PFSK-1 (cell line): ENCODE measurements around the gene HSDL1.

Experiments used
- POLR2AphosphoS5 ChIP-seq: IDR thresholded peaks from 2 replicates; pipeline ENCODE4 v1.6.1; 2012; ENCODE audit warnings: low read depth, mild to moderate bottlenecking, control low read depth, low read length, moderate library complexity
- SIN3A ChIP-seq: IDR thresholded peaks from 2 replicates; pipeline ENCODE4 v1.6.1; 2012; ENCODE audit warnings: mild to moderate bottlenecking, low read length, moderate library complexity, borderline replicate concordance; ENCODE audit not compliant: insufficient read depth
- TAF1 ChIP-seq: IDR thresholded peaks from 2 replicates; pipeline ENCODE4 v1.6.1; 2012; ENCODE audit warnings: low read length, control low read depth, borderline replicate concordance; ENCODE audit not compliant: insufficient read depth
- TF ChIP-seq, protein P1 (sequence below), 2 experiments: IDR thresholded peaks; 2 replicates each; pipeline versions ENCODE4 v1.6.1 to v1.8.0; 2011 to 2012; ENCODE audit warnings: low read depth in 2 of 2, low read length in 2 of 2, control low read depth in 1 of 2, inconsistent platforms in 1 of 2, mild to moderate bottlenecking in 1 of 2, moderate library complexity in 1 of 2; ENCODE audit not compliant: insufficient read depth in 1 of 2

DNA sequence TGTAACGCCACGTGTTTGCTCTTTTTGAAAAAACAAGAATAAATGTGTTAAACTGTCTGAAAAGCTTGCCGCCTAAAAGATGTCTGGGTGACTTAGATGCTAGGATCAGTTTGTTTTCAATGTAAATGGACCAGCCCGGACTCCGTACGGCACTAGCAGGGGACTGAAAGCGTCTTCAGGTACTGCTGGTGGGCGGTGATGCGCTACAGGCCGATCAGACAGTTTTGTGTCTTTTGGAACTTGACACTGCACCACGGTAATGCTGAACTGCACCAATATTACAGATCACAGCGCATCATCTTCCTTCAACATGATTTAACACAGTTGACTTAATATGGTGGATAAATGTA, 27.5 kb downstream of the HSDL1 start:
- TF ChIP-seq POLR2AphosphoS5 = 0 out of 2 replicates have a peak, but pooled peaks have one; percentile 3
- TF ChIP-seq, protein P1, sequence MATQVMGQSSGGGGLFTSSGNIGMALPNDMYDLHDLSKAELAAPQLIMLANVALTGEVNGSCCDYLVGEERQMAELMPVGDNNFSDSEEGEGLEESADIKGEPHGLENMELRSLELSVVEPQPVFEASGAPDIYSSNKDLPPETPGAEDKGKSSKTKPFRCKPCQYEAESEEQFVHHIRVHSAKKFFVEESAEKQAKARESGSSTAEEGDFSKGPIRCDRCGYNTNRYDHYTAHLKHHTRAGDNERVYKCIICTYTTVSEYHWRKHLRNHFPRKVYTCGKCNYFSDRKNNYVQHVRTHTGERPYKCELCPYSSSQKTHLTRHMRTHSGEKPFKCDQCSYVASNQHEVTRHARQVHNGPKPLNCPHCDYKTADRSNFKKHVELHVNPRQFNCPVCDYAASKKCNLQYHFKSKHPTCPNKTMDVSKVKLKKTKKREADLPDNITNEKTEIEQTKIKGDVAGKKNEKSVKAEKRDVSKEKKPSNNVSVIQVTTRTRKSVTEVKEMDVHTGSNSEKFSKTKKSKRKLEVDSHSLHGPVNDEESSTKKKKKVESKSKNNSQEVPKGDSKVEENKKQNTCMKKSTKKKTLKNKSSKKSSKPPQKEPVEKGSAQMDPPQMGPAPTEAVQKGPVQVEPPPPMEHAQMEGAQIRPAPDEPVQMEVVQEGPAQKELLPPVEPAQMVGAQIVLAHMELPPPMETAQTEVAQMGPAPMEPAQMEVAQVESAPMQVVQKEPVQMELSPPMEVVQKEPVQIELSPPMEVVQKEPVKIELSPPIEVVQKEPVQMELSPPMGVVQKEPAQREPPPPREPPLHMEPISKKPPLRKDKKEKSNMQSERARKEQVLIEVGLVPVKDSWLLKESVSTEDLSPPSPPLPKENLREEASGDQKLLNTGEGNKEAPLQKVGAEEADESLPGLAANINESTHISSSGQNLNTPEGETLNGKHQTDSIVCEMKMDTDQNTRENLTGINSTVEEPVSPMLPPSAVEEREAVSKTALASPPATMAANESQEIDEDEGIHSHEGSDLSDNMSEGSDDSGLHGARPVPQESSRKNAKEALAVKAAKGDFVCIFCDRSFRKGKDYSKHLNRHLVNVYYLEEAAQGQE (IDR thresholded peaks at IDR 0.05; ENCODE audit: insufficient read depth in 1 of 2, low read depth in 2 of 2, low read length in 2 of 2) = no peak
- no peak for TF ChIP-seq SIN3A
- no peak for TF ChIP-seq TAF1
